ENCODE results near the gene C1QTNF12. TPM values are rescaled to one million over a fixed set of nuclear protein-coding genes. Genes with fewer than 3 reads are reported as not detected.

The C1QTNF12 gene
- total and polyA plus RNA-seq, 2 of the 8 experiments (the other 6 are each of a cell fraction or from before 2014, with no cell fraction given), result 2.1 to 3.7 TPM

DNA sequence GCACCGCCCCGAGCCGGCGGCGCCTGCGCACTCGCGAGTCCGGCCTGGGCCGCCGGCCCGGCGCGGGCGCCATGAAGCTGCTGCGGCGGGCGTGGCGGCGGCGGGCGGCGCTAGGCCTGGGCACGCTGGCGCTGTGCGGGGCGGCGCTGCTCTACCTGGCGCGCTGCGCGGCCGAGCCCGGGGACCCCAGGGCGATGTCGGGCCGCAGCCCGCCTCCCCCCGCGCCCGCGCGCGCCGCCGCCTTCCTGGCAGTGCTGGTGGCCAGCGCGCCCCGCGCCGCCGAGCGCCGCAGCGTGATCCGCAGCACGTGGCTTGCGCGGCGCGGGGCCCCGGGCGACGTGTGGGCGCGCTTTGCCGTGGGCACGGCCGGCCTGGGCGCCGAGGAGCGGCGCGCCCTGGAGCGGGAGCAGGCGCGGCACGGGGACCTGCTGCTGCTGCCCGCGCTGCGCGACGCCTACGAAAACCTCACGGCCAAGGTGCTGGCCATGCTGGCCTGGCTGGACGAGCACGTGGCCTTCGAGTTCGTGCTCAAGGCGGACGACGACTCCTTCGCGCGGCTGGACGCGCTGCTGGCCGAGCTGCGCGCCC, 14.2 kb downstream of the C1QTNF12 start, which contains the start of gene B3GALT6 (continued):
- TF ChIP-seq, protein P1, sequence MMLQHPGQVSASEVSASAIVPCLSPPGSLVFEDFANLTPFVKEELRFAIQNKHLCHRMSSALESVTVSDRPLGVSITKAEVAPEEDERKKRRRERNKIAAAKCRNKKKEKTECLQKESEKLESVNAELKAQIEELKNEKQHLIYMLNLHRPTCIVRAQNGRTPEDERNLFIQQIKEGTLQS (IDR thresholded peaks at IDR 0.05; ENCODE audit: insufficient read depth, low read depth, low read length), result no peak
- no peak for TF ChIP-seq GTF2F1 (IDR thresholded peaks at IDR 0.05; ENCODE audit: borderline replicate concordance, low read depth, low read length)
- TF ChIP-seq KDM5A (IDR thresholded peaks at IDR 0.05; ENCODE audit: low read length), result no peak
- TF ChIP-seq SIN3A (conservative IDR thresholded peaks at IDR 0.05 in 1 of 2, IDR thresholded peaks at IDR 0.05 in 1 of 2; ENCODE audit: low read depth in 1 of 2, low read length in 2 of 2), result no peak
- no peak for TF ChIP-seq TCF12 (IDR thresholded peaks at IDR 0.05; ENCODE audit: low read depth, low read length)
- TF ChIP-seq RNF2 (IDR thresholded peaks at IDR 0.05; ENCODE audit: borderline replicate concordance, low read depth, low read length, missing control alignments, poor library complexity, severe bottlenecking), result peak; percentile 31
- TF ChIP-seq BRCA1 (IDR thresholded peaks at IDR 0.05; ENCODE audit: low read depth, low read length), result no peak
- TF ChIP-seq RFX5 (IDR thresholded peaks at IDR 0.05; ENCODE audit: borderline replicate concordance, low read depth, low read length), result no peak
- TF ChIP-seq, protein P2, sequence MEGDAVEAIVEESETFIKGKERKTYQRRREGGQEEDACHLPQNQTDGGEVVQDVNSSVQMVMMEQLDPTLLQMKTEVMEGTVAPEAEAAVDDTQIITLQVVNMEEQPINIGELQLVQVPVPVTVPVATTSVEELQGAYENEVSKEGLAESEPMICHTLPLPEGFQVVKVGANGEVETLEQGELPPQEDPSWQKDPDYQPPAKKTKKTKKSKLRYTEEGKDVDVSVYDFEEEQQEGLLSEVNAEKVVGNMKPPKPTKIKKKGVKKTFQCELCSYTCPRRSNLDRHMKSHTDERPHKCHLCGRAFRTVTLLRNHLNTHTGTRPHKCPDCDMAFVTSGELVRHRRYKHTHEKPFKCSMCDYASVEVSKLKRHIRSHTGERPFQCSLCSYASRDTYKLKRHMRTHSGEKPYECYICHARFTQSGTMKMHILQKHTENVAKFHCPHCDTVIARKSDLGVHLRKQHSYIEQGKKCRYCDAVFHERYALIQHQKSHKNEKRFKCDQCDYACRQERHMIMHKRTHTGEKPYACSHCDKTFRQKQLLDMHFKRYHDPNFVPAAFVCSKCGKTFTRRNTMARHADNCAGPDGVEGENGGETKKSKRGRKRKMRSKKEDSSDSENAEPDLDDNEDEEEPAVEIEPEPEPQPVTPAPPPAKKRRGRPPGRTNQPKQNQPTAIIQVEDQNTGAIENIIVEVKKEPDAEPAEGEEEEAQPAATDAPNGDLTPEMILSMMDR (IDR thresholded peaks at IDR 0.05; ENCODE audit: control extremely low read depth in 1 of 3, insufficient read depth in 1 of 3, low read depth in 1 of 3, low read length in 3 of 3), result no peak
- TF ChIP-seq JUN (IDR thresholded peaks at IDR 0.05; ENCODE audit: low read depth, low read length), result no peak
- TF ChIP-seq, protein P3, sequence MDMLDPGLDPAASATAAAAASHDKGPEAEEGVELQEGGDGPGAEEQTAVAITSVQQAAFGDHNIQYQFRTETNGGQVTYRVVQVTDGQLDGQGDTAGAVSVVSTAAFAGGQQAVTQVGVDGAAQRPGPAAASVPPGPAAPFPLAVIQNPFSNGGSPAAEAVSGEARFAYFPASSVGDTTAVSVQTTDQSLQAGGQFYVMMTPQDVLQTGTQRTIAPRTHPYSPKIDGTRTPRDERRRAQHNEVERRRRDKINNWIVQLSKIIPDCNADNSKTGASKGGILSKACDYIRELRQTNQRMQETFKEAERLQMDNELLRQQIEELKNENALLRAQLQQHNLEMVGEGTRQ (IDR thresholded peaks at IDR 0.05; ENCODE audit: low read length), result no peak
- TF ChIP-seq SP4 (IDR thresholded peaks at IDR 0.05; ENCODE audit: low read length), result no peak
- peak; percentile 33 for TF ChIP-seq KDM4A (IDR thresholded peaks at IDR 0.05; ENCODE audit: low read depth, low read length, severe bottlenecking)
- no peak for TF ChIP-seq NRF1 (IDR thresholded peaks at IDR 0.05; ENCODE audit: low read depth, low read length)
- TF ChIP-seq RAD21 (IDR thresholded peaks at IDR 0.05 in 1 of 2, conservative IDR thresholded peaks at IDR 0.05 in 1 of 2; ENCODE audit: low read depth in 2 of 2, low read length in 2 of 2), result no peak
- TF ChIP-seq, protein P4, sequence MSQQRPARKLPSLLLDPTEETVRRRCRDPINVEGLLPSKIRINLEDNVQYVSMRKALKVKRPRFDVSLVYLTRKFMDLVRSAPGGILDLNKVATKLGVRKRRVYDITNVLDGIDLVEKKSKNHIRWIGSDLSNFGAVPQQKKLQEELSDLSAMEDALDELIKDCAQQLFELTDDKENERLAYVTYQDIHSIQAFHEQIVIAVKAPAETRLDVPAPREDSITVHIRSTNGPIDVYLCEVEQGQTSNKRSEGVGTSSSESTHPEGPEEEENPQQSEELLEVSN (IDR thresholded peaks at IDR 0.05), result peak; percentile 91
- no peak for TF ChIP-seq RBBP5 (IDR thresholded peaks at IDR 0.05; ENCODE audit: borderline replicate concordance, low read depth, low read length)
- no peak for TF ChIP-seq POU5F1 (IDR thresholded peaks at IDR 0.05; ENCODE audit: low read depth, low read length)
- no peak for TF ChIP-seq POLR2AphosphoS5 (IDR thresholded peaks at IDR 0.05; ENCODE audit: low read depth, low read length)
